HepG2 (cell line): ENCODE data around the gene ACER3. TPM values are rescaled to one million over a fixed set of nuclear protein-coding genes. Genes with fewer than 3 reads are reported as not detected.

Experiments
- ATAC-seq: fragments of 200-7000 bp; cut with Tn5 transposase; 3 replicates; pipeline ENCODE4 v1.9.1; 2020; ENCODE audit warnings: mild to moderate bottlenecking, moderate library complexity
- BruUV-seq: library from RNA; stranded (reverse); fragments of 400-500 nt; replicated peaks from 2 replicates; lab custom pipeline; 2021; lab: Mats Ljungman, UMichigan
- CTCF ChIA-PET: fragments of 300-600 bp; formaldehyde crosslinking; extraction: SDS; loops from one replicate; lab custom pipeline; 2021; ENCODE audit warnings: low total read pairs, inconsistent platforms, low intra/inter-chr PET ratio; lab: Yijun Ruan, JAX
- POLR2A ChIA-PET: fragments of 350-600 bp; sonication (Branson Sonifier 250); formaldehyde crosslinking; loops from one replicate; lab custom pipeline; 2020; ENCODE audit warnings: antibody characterized with exemption, inconsistent platforms; lab: Yijun Ruan, JAX
- DNase-seq: peaks from one replicate; pipeline ENCODE4 v3.0.0-alpha.2; 2015; ENCODE audit warnings: low spot score
- FAIRE-seq: peaks from 3 replicates; lab custom pipeline; 2011; peaks lifted over from hg19 to GRCh38; lab: Jason Lieb, UNC
- H2AFZ ChIP-seq: one replicate; pipeline ENCODE4 v1.6.1; 2011; ENCODE audit warnings: low read length, inconsistent platforms
- H3K27ac ChIP-seq: fragments of 300-600 bp; 3 replicates; pipeline ENCODE4 v1.8.0; 2011; ENCODE audit warnings: mixed run types, mild to moderate bottlenecking, mixed read lengths, low read length, inconsistent platforms; ENCODE audit not compliant: insufficient read depth; ENCODE audit errors: extremely low read length
- H3K27me3 ChIP-seq, 2 experiments: fragments of 200-600 bp in 1 of 2; 2 replicates in 1 of 2; 3 replicates in 1 of 2; pipeline versions ENCODE4 v1.6.0 to v1.8.0; 2011; ENCODE audit warnings: low read length in 2 of 2, mild to moderate bottlenecking in 2 of 2, moderate library complexity in 2 of 2, inconsistent platforms in 1 of 2; ENCODE audit not compliant: insufficient read depth in 2 of 2, control insufficient read depth in 1 of 2
- H3K36me3 ChIP-seq, 2 experiments: fragments of 200-600 bp in 1 of 2; replicated peaks in 1 of 2; 2 replicates in 1 of 2; 3 replicates in 1 of 2; pipeline versions ENCODE4 v1.5.1 to v1.8.0; 2011; ENCODE audit warnings: low read length in 2 of 2, inconsistent platforms in 1 of 2; ENCODE audit not compliant: insufficient read depth in 2 of 2, control insufficient read depth in 1 of 2
- H3K4me1 ChIP-seq: 2 replicates; pipeline ENCODE4 v1.5.1; 2012; ENCODE audit warnings: low read length, inconsistent platforms; ENCODE audit not compliant: insufficient read depth
- H3K4me2 ChIP-seq: 2 replicates; pipeline ENCODE4 v1.6.0; 2011; ENCODE audit warnings: low read depth, low read length, inconsistent platforms
- H3K4me3 ChIP-seq, 3 experiments: fragments of 200-600 bp in 1 of 3; sonication (generic), shearing (Covaris generic) in 1 of 3; replicated peaks in 1 of 3; 2 replicates each; pipeline ENCODE4 v1.5.1; 2011 to 2016; ENCODE audit warnings: low read length in 3 of 3, inconsistent platforms in 2 of 3, low read depth in 2 of 3, mild to moderate bottlenecking in 2 of 3, control low read depth in 1 of 3, mixed read lengths in 1 of 3; ENCODE audit not compliant: insufficient read depth in 1 of 3
- H3K79me2 ChIP-seq: one replicate; pipeline ENCODE4 v1.6.1; 2011; ENCODE audit warnings: low read length, inconsistent platforms; ENCODE audit not compliant: insufficient read depth
- H3K9ac ChIP-seq: 2 replicates; pipeline ENCODE4 v1.6.0; 2011; ENCODE audit warnings: mild to moderate bottlenecking, low read depth, low read length, inconsistent platforms; ENCODE audit not compliant: insufficient read depth
- H3K9me3 ChIP-seq: 2 replicates; pipeline ENCODE4 v1.5.1; 2012; ENCODE audit warnings: mild to moderate bottlenecking, low read length
- H4K20me1 ChIP-seq: 2 replicates; pipeline ENCODE4 v1.6.0; 2011; ENCODE audit warnings: inconsistent platforms, mild to moderate bottlenecking, low read length, moderate library complexity; ENCODE audit not compliant: insufficient read depth
- AFF4 ChIP-seq: sonication (generic); formaldehyde crosslinking; IDR thresholded peaks from 2 replicates; pipeline ENCODE4 v1.4.0; 2020; ENCODE audit warnings: missing genetic modification reagents
- BCL6 ChIP-seq: IDR thresholded peaks from 2 replicates; pipeline ENCODE4 v1.6.1; 2016; ENCODE audit warnings: missing genetic modification reagents, missing compliant biosample characterization
- JUND ChIP-seq: sonication (generic); formaldehyde crosslinking; IDR thresholded peaks from 2 replicates; pipeline ENCODE4 v1.8.0; 2022; ENCODE audit warnings: mild to moderate bottlenecking, missing genetic modification reagents
- PRMT3 ChIP-seq: sonication (generic); formaldehyde crosslinking; IDR thresholded peaks from 2 replicates; pipeline ENCODE4 v1.8.1; 2022; ENCODE audit warnings: low read depth, mild to moderate bottlenecking, moderate library complexity, missing genetic modification reagents, borderline replicate concordance
- TCF7 ChIP-seq: sonication (generic); IDR thresholded peaks from 2 replicates; pipeline ENCODE4 v1.6.1; 2016; ENCODE audit warnings: antibody characterized with exemption, low read depth
- ZFP1 ChIP-seq: IDR thresholded peaks from 2 replicates; pipeline ENCODE4 v1.6.1; 2016
- ZNF143 ChIP-seq: sonication (generic); formaldehyde crosslinking; IDR thresholded peaks from 2 replicates; pipeline ENCODE4 v1.4.0; 2020; ENCODE audit warnings: missing genetic modification reagents
- ZNF343 ChIP-seq: sonication (generic); formaldehyde crosslinking; IDR thresholded peaks from 2 replicates; pipeline ENCODE4 v1.4.0; 2020; ENCODE audit warnings: mild to moderate bottlenecking, missing genetic modification reagents
- ZNF644 ChIP-seq: IDR thresholded peaks from 2 replicates; pipeline ENCODE4 v1.6.1; 2016; ENCODE audit warnings: low read depth
- WGBS: methylation state at CpG from one replicate; pipeline ENCODE4 v1.1.6; 2017; ENCODE audit warnings: low lambda C conversion rate; 5-methylcytosine and 5-hydroxymethylcytosine counted together
- in situ Hi-C: cut with HindIII; loops from 2 replicates; pipeline ENCODE4 v1.10.0; 2017; ENCODE audit warnings: low pct_unique_long_range_greater_than_20kb; ENCODE audit not compliant: extremely low pct_ligation_motif_present
- intact Hi-C: fragments of 100-400 bp; cut with micrococcal nuclease; formaldehyde crosslinking; loops from one replicate; pipeline ENCODE4 v1.10.0; 2022; ENCODE audit not compliant: unreplicated experiment
- polyA plus RNA-seq, 8 experiments: library from polyadenylated mRNA; depleted of rRNA in 3 of 8; stranded (reverse) in 7 of 8; unstranded in 1 of 8; fragments of >200 nt; fragmentation: Illumina TruSeq in 4 of 8; extraction: Trizol in 4 of 8; gene quantifications; 2 replicates each; pipeline versions ENCODE4 v1.2.1 to v1.2.3, GENCODE V29; 2011 to 2016; ENCODE audit warnings: low read depth in 4 of 8, missing spikeins in 1 of 8, mixed read lengths in 1 of 8; ENCODE audit not compliant: insufficient read depth in 1 of 8
- total RNA-seq, 5 experiments: library from RNA; depleted of rRNA; stranded (reverse); fragments of >200 nt; fragmentation: Illumina TruSeq; extraction: Trizol; gene quantifications; 2 replicates each; pipeline ENCODE4 v1.2.3, GENCODE V29; 2016; ENCODE audit warnings: low read depth in 1 of 5

Gene ACER3
- total and polyA plus RNA-seq, 2 of the 13 experiments (the other 11 are each of a cell fraction or from before 2014, with no cell fraction given), result 6.0 to 9.8 TPM

- no TSS peak for BruUV-seq
- no peaks in the 10 kb centered on the region for H3K9me3 ChIP-seq
- no peak for FAIRE-seq
- TF ChIP-seq TCF7 (no peak), ZNF644 (CRISPR knock-in tag) (no peak), ZFP1 (no peak), AFF4 (CRISPR knock-in tag) (no peak), ZNF143 (CRISPR knock-in tag) (no peak), JUND (CRISPR knock-in tag) (no peak), BCL6 (CRISPR knock-in tag) (no peak), ZNF343 (CRISPR knock-in tag) (no peak), PRMT3 (CRISPR knock-in tag) (no peak)
- no peaks in the 10 kb centered on the region for H3K36me3 ChIP-seq
- intact Hi-C loops, result no loop called here
- no peak overlapping the region for H2AFZ ChIP-seq
- H3K4me3 ChIP-seq, result no peak overlapping the region
- H3K9ac ChIP-seq, result no peak overlapping the region
- WGBS, result 19% methylated on average over 5 of the region's 6 CpGs
- peaks cover 46% of the 10 kb centered on the region for H3K4me1 ChIP-seq
- in situ Hi-C loops, result no loop called here
- H4K20me1 ChIP-seq, result 0 out of 2 replicates have a peak, but pooled peaks cover 4% of the 10 kb centered on the region
- CTCF ChIA-PET, result no interaction called here
- no peak overlapping the region for H3K27ac ChIP-seq
- DNase-seq, result no peak
- H3K79me2 ChIP-seq, result no peaks in the 10 kb centered on the region
- H3K4me2 ChIP-seq, result no peak overlapping the region
- H3K27me3 ChIP-seq, result peaks cover 15 to 72% of the 10 kb centered on the region in 2 experiments
- ATAC-seq, result no peak
- POLR2A ChIA-PET, result no interaction called here
Observed at GRCh38 chr11:77069336-77069968, 208.7 kb downstream of the ACER3 start.
